Esophagus (tissue), 2 donors: ENCODE data around the gene BPIFB1. TPM values are rescaled to one million over a fixed set of nuclear protein-coding genes. Genes with fewer than 3 reads are reported as not detected.

Experiments used
- H3K27ac ChIP-seq, 2 donors: one replicate each; pipeline ENCODE4 v1.5.1; 2013; ENCODE audit warnings: low read depth in 2 of 2, mild to moderate bottlenecking in 2 of 2, inconsistent platforms in 1 of 2, low read length in 1 of 2, moderate library complexity in 1 of 2
- H3K27me3 ChIP-seq, 2 donors: one replicate each; pipeline ENCODE4 v1.6.1; 2013; ENCODE audit warnings: low read length in 2 of 2, control low read depth in 1 of 2, mild to moderate bottlenecking in 1 of 2; ENCODE audit not compliant: insufficient read depth in 2 of 2, control insufficient read depth in 1 of 2
- H3K36me3 ChIP-seq, 2 donors: one replicate each; pipeline ENCODE4 v1.6.1; 2013; ENCODE audit warnings: low read length in 1 of 2; ENCODE audit not compliant: control insufficient read depth in 2 of 2, insufficient read depth in 2 of 2
- H3K4me1 ChIP-seq, 2 donors: one replicate each; pipeline ENCODE4 v1.6.1; 2013; ENCODE audit warnings: low read length in 1 of 2; ENCODE audit not compliant: control insufficient read depth in 2 of 2, insufficient read depth in 2 of 2
- H3K4me3 ChIP-seq, 2 donors: one replicate each; pipeline ENCODE4 v1.5.1; 2013; ENCODE audit warnings: low read length in 2 of 2, mild to moderate bottlenecking in 2 of 2, low read depth in 1 of 2, moderate library complexity in 1 of 2
- H3K9me3 ChIP-seq, 2 donors: one replicate each; pipeline ENCODE4 v1.6.1; 2013; ENCODE audit warnings: mild to moderate bottlenecking in 2 of 2, low read depth in 1 of 2, low read length in 1 of 2, moderate library complexity in 1 of 2; ENCODE audit not compliant: control insufficient read depth in 2 of 2, insufficient read depth in 1 of 2
- WGBS, 2 donors: extraction: QIAGEN DNeasy Blood & Tissue Kit; methylation state at CpG; one replicate each; pipeline ENCODE4 v1.1.7; 2013; 5-methylcytosine and 5-hydroxymethylcytosine counted together
- polyA plus RNA-seq, 2 donors: library from polyadenylated mRNA; stranded (reverse); fragments of 200-250 nt; gene quantifications; one replicate each; pipeline ENCODE4 v1.2.3, GENCODE V29; 2013
- donor health status: healthy with polysubstance abuse.
- donor health status: Bipolar disorder and iron deficiency.

BPIFB1 gene
- polyA plus RNA-seq, 2 donors, result 0.77 to 1.4 TPM

- H3K36me3 ChIP-seq, result no peaks in the 10 kb centered on the region
- no peaks in the 10 kb centered on the region for H3K4me1 ChIP-seq
- no peaks in the 10 kb centered on the region for H3K9me3 ChIP-seq
- H3K4me3 ChIP-seq, result no peak overlapping the region
- H3K27me3 ChIP-seq, result no peaks in the 10 kb centered on the region
- H3K27ac ChIP-seq, result no peak overlapping the region
- 75 to 76% methylated on average over 3 of the region's 3 CpGs for WGBS, 2 donors
Observed at GRCh38 chr20:33246077-33246476, 36.9 kb upstream of the BPIFB1 start.

GRCh38 chr20:33249456-33249855 lies 33.6 kb upstream of the BPIFB1 start:
- H3K36me3 ChIP-seq, result no peaks in the 10 kb centered on the region
- H3K9me3 ChIP-seq, result no peaks in the 10 kb centered on the region
- H3K4me3 ChIP-seq, result no peak overlapping the region
- no peaks in the 10 kb centered on the region for H3K27me3 ChIP-seq
- WGBS, 2 donors, result 84 to 91% methylated on average over 1 of the region's 1 CpG
- no peak overlapping the region for H3K27ac ChIP-seq
- H3K4me1 ChIP-seq, result no peaks in the 10 kb centered on the region

- no peak overlapping the region for H3K4me3 ChIP-seq
- no peaks in the 10 kb centered on the region for H3K4me1 ChIP-seq
- WGBS, 2 donors, result 41 to 60% methylated on average over 2 of the region's 2 CpGs
- H3K36me3 ChIP-seq, result no peaks in the 10 kb centered on the region
- H3K9me3 ChIP-seq, result no peaks in the 10 kb centered on the region
- no peak overlapping the region for H3K27ac ChIP-seq
- H3K27me3 ChIP-seq, result no peaks in the 10 kb centered on the region
Observed at GRCh38 chr20:33250666-33251065, 32.3 kb upstream of the BPIFB1 start.

- WGBS, 2 donors, result 59 to 62% methylated on average over 3 of the region's 3 CpGs
- no peaks in the 10 kb centered on the region for H3K27me3 ChIP-seq
- no peak overlapping the region for H3K27ac ChIP-seq
- no peak overlapping the region for H3K4me3 ChIP-seq
- no peaks in the 10 kb centered on the region for H3K36me3 ChIP-seq
- H3K4me1 ChIP-seq, result no peaks in the 10 kb centered on the region
- H3K9me3 ChIP-seq, result no peaks in the 10 kb centered on the region
Observed at GRCh38 chr20:33251496-33251895, 31.5 kb upstream of the BPIFB1 start.

GRCh38 chr20:33252460-33252859 lies 30.6 kb upstream of the BPIFB1 start:
- H3K4me3 ChIP-seq, result no peak overlapping the region
- 78 to 85% methylated on average over 3 of the region's 3 CpGs for WGBS, 2 donors
- no peaks in the 10 kb centered on the region for H3K36me3 ChIP-seq
- no peaks in the 10 kb centered on the region for H3K4me1 ChIP-seq
- H3K9me3 ChIP-seq, result no peaks in the 10 kb centered on the region
- H3K27ac ChIP-seq, result no peak overlapping the region
- no peaks in the 10 kb centered on the region for H3K27me3 ChIP-seq

- Histone ChIP-seq H3K9me3 (no peaks in the 10 kb centered on the region), H3K27me3 (no peaks in the 10 kb centered on the region), H3K4me1 (no peaks in the 10 kb centered on the region), H3K27ac (no peak overlapping the region), H3K4me3 (no peak overlapping the region), H3K36me3 (no peaks in the 10 kb centered on the region)
- WGBS, 2 donors, result 71 to 78% methylated on average over 2 of the region's 2 CpGs
Observed at GRCh38 chr20:33255005-33255404, 28.0 kb upstream of the BPIFB1 start.

- Histone ChIP-seq H3K4me3 (no peak overlapping the region), H3K9me3 (peaks cover 0 to 2% of the 10 kb centered on the region in 2 donors), H3K27ac (no peak overlapping the region), H3K36me3 (no peaks in the 10 kb centered on the region), H3K27me3 (no peaks in the 10 kb centered on the region), H3K4me1 (no peaks in the 10 kb centered on the region)
- WGBS, 2 donors, result 83 to 85% methylated on average over 5 of the region's 5 CpGs
Observed at GRCh38 chr20:33257237-33257636, 25.8 kb upstream of the BPIFB1 start.

GRCh38 chr20:33259371-33259770 lies 23.6 kb upstream of the BPIFB1 start:
- Histone ChIP-seq H3K9me3 (peaks cover 0 to 2% of the 10 kb centered on the region in 2 donors), H3K4me1 (no peaks in the 10 kb centered on the region), H3K36me3 (no peaks in the 10 kb centered on the region), H3K27ac (no peak overlapping the region), H3K27me3 (peaks cover 0 to 3% of the 10 kb centered on the region in 2 donors), H3K4me3 (no peak overlapping the region)
- WGBS, 2 donors, result 64 to 70% methylated on average over 5 of the region's 5 CpGs

- H3K27ac ChIP-seq, result no peak overlapping the region
- no peaks in the 10 kb centered on the region for H3K36me3 ChIP-seq
- H3K4me1 ChIP-seq, result no peaks in the 10 kb centered on the region
- WGBS, 2 donors, result 71 to 74% methylated on average over 4 of the region's 4 CpGs
- H3K4me3 ChIP-seq, result no peak overlapping the region
- peaks cover 0 to 2% of the 10 kb centered on the region in 2 donors for H3K9me3 ChIP-seq
- H3K27me3 ChIP-seq, result peaks cover 0 to 3% of the 10 kb centered on the region in 2 donors
Observed at GRCh38 chr20:33261465-33261864, 21.5 kb upstream of the BPIFB1 start.

GRCh38 chr20:33262658-33263065 lies 20.4 kb upstream of the BPIFB1 start:
- WGBS, 2 donors, result 23 to 29% methylated on average over 5 of the region's 5 CpGs
- Histone ChIP-seq H3K4me3 (no peak overlapping the region), H3K27me3 (peaks cover 0 to 3% of the 10 kb centered on the region in 2 donors), H3K27ac (no peak overlapping the region), H3K36me3 (no peaks in the 10 kb centered on the region), H3K9me3 (peaks cover 0 to 2% of the 10 kb centered on the region in 2 donors), H3K4me1 (no peaks in the 10 kb centered on the region)
